ENCODE measurements around the gene PIPOX. TPM values are rescaled to one million over a fixed set of nuclear protein-coding genes. Genes with fewer than 3 reads are reported as not detected.
A peak's percentile ranks its signal among the peaks of the same experiment; 100 is the strongest.

The PIPOX gene
- total and polyA plus RNA-seq, 2 of the 13 experiments (the other 11 are each of a cell fraction or from before 2014, with no cell fraction given) = 87.3 to 154 TPM

DNA sequence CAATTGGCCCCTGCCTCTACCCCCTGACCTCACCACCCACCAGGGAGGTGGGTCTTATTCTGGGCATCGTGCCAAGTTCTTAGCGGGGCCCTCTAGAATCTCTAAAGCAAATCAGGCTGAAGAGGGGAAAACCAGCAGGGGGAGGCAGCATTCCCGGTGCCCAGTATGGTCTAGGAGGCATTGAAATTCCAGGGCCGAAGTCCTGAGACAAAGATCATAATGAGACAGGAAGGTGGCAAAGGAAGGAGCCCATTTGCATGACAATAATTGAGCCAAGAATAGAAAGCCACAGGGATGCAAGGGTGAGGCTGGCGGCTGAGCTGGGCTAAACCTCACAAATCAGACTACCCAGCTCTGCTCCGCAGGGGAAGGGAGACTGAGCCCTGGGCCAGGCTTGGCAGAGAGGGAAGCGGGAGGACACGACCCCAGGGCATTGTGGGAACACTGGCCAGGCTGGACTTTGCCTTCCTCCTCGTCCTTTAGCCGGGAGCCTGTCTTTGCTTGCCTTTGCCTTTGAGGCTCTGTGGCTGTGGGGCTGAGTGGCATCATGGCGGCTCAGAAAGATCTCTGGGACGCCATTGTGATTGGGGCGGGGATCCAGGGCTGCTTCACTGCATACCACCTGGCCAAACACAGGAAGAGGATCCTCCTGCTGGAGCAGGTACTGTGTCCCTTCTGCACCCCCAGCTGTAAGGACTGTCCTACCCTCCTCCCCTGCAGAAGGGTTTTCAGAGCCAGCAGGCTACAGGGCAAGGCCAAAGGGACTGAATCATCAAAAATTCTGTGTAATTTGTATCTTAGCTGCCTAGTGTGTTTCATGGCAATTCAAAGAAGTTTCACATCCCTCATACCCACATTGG lies at the start of gene PIPOX (continued):
- TF ChIP-seq FLYWCH1 (CRISPR knock-in tag; IDR thresholded peaks at IDR 0.05) = no peak
- TF ChIP-seq ZNF512B (CRISPR knock-in tag; IDR thresholded peaks at IDR 0.05; ENCODE audit: borderline replicate concordance) = no peak
- no peak for TF ChIP-seq FOXM1 (CRISPR knock-in tag; IDR thresholded peaks at IDR 0.05)
- TF ChIP-seq HINFP (CRISPR knock-in tag; IDR thresholded peaks at IDR 0.05; ENCODE audit: low read depth) = 0 out of 2 replicates have a peak, but pooled peaks have one; percentile 30
- peak; percentile 34 for TF ChIP-seq CBX1 (IDR thresholded peaks at IDR 0.05; ENCODE audit: low read depth)

DNA sequence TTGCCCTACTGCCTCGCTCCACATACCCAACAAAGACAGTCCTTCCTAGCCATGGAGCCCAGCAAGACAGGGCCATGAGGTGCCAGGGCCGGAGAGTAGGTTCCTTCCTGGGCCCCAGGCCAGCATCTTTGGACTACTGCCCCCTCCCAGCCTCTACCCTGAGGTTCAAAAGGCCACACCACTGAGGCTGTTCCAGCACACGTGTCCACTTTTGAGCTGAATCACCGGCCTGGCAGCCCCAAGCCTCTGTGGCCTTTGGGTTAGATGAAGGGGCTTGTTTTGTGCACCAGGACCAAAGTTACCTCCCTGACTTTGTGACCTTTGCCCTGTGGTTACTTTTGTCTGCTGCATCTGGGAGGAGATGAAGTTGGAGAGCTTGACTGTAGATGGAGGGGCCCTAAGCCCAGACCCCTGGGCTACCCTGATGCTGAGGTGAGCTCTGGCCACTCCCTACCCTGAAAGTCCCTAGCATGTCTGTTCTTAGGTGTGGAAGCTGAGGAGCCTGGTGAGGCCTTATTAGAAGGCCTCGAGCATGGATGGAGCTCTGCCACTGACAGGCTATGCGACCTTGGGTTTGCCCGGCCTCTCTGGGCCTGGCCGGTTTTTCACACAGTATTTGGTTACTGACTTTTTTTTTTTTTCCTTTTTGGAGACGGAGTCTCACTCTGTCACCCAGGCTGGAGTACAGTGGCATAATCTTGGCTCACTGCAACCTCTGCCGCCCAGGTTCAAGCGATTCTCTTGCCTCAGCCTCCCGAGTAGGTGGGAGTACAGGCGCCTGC lies 49.1 kb upstream of the PIPOX start:
- WGBS (ENCODE audit: low lambda C conversion rate) = 43% methylated on average over 11 of the region's 13 CpGs
- intact Hi-C loops (cut with micrococcal nuclease; ENCODE audit: unreplicated experiment) (no loop called here), in situ Hi-C loops (cut with HindIII; ENCODE audit: extremely low pct_ligation_motif_present, low pct_unique_long_range_greater_than_20kb) (no loop called here)
- H3K27me3 ChIP-seq (ENCODE audit: control insufficient read depth in 1 of 2, insufficient read depth in 2 of 2, low read length in 2 of 2) = peaks cover 0 to 2% of the 10 kb centered on the region in 2 experiments; a peak in 1 of 5 replicates
- POLR2A ChIA-PET = no interaction called here
- no peaks in the 10 kb centered on the region for H4K20me1 ChIP-seq (ENCODE audit: insufficient read depth, low read length)
- H3K27ac ChIP-seq (ENCODE audit: extremely low read length, insufficient read depth, low read length) = no peak overlapping the region
- H3K4me3 ChIP-seq (replicated peaks in 1 of 3; ENCODE audit: insufficient read depth in 1 of 3, low read depth in 2 of 3, low read length in 3 of 3) = peak overlapping the region in 1 of 3 experiments; percentile 30; a peak in 1 of 6 replicates
- H3K4me2 ChIP-seq (ENCODE audit: low read depth, low read length) = peak overlapping the region; percentile 38; the same call in 1 of the 2 replicates
- no peak for FAIRE-seq
- CTCF ChIA-PET (ENCODE audit: low intra/inter-chr PET ratio, low total read pairs) = no interaction called here
- ATAC-seq = 0 out of 3 replicates have a peak, but pooled peaks have one; percentile 5
- no peaks in the 10 kb centered on the region for H3K9me3 ChIP-seq (ENCODE audit: low read length)
- peaks cover 69% of the 10 kb centered on the region for H3K4me1 ChIP-seq (ENCODE audit: insufficient read depth, low read length)
- BruUV-seq (replicated peaks) = no TSS peak
- DNase-seq (ENCODE audit: low spot score) = no peak
- no peak overlapping the region for H3K9ac ChIP-seq (ENCODE audit: insufficient read depth, low read depth, low read length)
- H3K79me2 ChIP-seq (ENCODE audit: insufficient read depth, low read length) = no peaks in the 10 kb centered on the region
- H2AFZ ChIP-seq (ENCODE audit: low read length) = no peak overlapping the region
- no peaks in the 10 kb centered on the region for H3K36me3 ChIP-seq (replicated peaks in 1 of 2; ENCODE audit: control insufficient read depth in 1 of 2, insufficient read depth in 2 of 2, low read length in 2 of 2)
- no peak for TF ChIP-seq ZBTB3 (CRISPR knock-in tag; IDR thresholded peaks at IDR 0.05; ENCODE audit: borderline replicate concordance, low read depth)
- TF ChIP-seq ZMYM2 (CRISPR knock-in tag; IDR thresholded peaks at IDR 0.05) = peak; percentile 85
- no peak for TF ChIP-seq ARNT2 (CRISPR knock-in tag; IDR thresholded peaks at IDR 0.05; ENCODE audit: low read depth)
- no peak for TF ChIP-seq GATAD2A (CRISPR knock-in tag; IDR thresholded peaks at IDR 0.05)
- TF ChIP-seq TARDBP (CRISPR knock-in tag; IDR thresholded peaks at IDR 0.05) = no peak
- TF ChIP-seq, protein P1, sequence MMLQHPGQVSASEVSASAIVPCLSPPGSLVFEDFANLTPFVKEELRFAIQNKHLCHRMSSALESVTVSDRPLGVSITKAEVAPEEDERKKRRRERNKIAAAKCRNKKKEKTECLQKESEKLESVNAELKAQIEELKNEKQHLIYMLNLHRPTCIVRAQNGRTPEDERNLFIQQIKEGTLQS (CRISPR knock-in tag; IDR thresholded peaks at IDR 0.05) = no peak
- no peak for TF ChIP-seq SKIL (CRISPR knock-in tag; IDR thresholded peaks at IDR 0.05; ENCODE audit: borderline replicate concordance)
- TF ChIP-seq ZNF879 (CRISPR knock-in tag; IDR thresholded peaks at IDR 0.05) = no peak
- no peak for TF ChIP-seq NFIC (IDR thresholded peaks at IDR 0.05; ENCODE audit: low read length)
